Measurements from ENCODE around the gene RNF2.

- no peak for TF ChIP-seq CTCF (IDR thresholded peaks at IDR 0.05)
- no peak for TF ChIP-seq RXRA (IDR thresholded peaks at IDR 0.05; ENCODE audit: borderline replicate concordance, low read depth)
- no peak for TF ChIP-seq EP300 (IDR thresholded peaks at IDR 0.05; ENCODE audit: borderline replicate concordance in 1 of 2, low read depth in 1 of 2, low read length in 1 of 2)
- no peak for TF ChIP-seq JUND (IDR thresholded peaks at IDR 0.05)
- no peak for TF ChIP-seq TCF12 (IDR thresholded peaks at IDR 0.05)
- TF ChIP-seq FOXM1 (IDR thresholded peaks at IDR 0.05; ENCODE audit: low read depth): no peak
- TF ChIP-seq, protein P1, sequence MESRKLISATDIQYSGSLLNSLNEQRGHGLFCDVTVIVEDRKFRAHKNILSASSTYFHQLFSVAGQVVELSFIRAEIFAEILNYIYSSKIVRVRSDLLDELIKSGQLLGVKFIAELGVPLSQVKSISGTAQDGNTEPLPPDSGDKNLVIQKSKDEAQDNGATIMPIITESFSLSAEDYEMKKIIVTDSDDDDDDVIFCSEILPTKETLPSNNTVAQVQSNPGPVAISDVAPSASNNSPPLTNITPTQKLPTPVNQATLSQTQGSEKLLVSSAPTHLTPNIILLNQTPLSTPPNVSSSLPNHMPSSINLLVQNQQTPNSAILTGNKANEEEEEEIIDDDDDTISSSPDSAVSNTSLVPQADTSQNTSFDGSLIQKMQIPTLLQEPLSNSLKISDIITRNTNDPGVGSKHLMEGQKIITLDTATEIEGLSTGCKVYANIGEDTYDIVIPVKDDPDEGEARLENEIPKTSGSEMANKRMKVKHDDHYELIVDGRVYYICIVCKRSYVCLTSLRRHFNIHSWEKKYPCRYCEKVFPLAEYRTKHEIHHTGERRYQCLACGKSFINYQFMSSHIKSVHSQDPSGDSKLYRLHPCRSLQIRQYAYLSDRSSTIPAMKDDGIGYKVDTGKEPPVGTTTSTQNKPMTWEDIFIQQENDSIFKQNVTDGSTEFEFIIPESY (IDR thresholded peaks at IDR 0.05; ENCODE audit: borderline replicate concordance, low read depth): no peak
- no peak for TF ChIP-seq REST (IDR thresholded peaks at IDR 0.05; ENCODE audit: low read depth, low read length)
- TF ChIP-seq MXI1 (IDR thresholded peaks at IDR 0.05; ENCODE audit: low read depth, low read length): no peak
- TF ChIP-seq, protein P2, sequence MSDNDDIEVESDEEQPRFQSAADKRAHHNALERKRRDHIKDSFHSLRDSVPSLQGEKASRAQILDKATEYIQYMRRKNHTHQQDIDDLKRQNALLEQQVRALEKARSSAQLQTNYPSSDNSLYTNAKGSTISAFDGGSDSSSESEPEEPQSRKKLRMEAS (IDR thresholded peaks at IDR 0.05; ENCODE audit: low read depth): no peak
- TF ChIP-seq USF1 (IDR thresholded peaks at IDR 0.05; ENCODE audit: borderline replicate concordance, low read depth): no peak
- no peak for TF ChIP-seq YY1 (IDR thresholded peaks at IDR 0.05; ENCODE audit: low read depth)
Observed at GRCh38 chr1:185151215-185151614, 105.9 kb downstream of the RNF2 start.
